NB4 (cell line): ENCODE measurements around the gene CELF6.
A peak's percentile ranks its signal among the peaks of the same experiment; 100 is the strongest.

Source experiments
- DNase-seq: peaks from one replicate; pipeline ENCODE4 v3.0.0; 2010; ENCODE audit warnings: low read depth
- H3K4me3 ChIP-seq: one replicate; pipeline ENCODE4 v1.5.1; 2011; ENCODE audit warnings: mild to moderate bottlenecking, low read depth, low read length, moderate library complexity
- CTCF ChIP-seq: IDR thresholded peaks from one replicate; pipeline ENCODE4 v1.5.1; 2012; ENCODE audit warnings: low read depth, low read length
- MAX ChIP-seq: IDR thresholded peaks from 2 replicates; pipeline ENCODE4 v1.6.1; 2011; ENCODE audit warnings: low read depth, low read length
- MYC ChIP-seq: IDR thresholded peaks from 2 replicates; pipeline ENCODE4 v1.6.1; 2011; ENCODE audit warnings: low read depth, low read length
- POLR2A ChIP-seq: IDR thresholded peaks from 2 replicates; pipeline ENCODE4 v1.6.1; 2011; ENCODE audit warnings: mild to moderate bottlenecking; ENCODE audit not compliant: insufficient read length; ENCODE audit errors: extremely low read depth

Gene CELF6

GRCh38 chr15:72342385-72342784, 22.4 kb upstream of the CELF6 start:
- DNase-seq: peak; percentile 58
- H3K4me3 ChIP-seq: no peak overlapping the region
- TF ChIP-seq CTCF (peak; percentile 38), MYC (no peak)

- no peak overlapping the region for H3K4me3 ChIP-seq
- no peak for TF ChIP-seq MAX
- DNase-seq: no peak
These were observed 21.4 kb upstream of the CELF6 start for GRCh38 chr15:72341361-72341760.

GRCh38 chr15:72340366-72340765, 20.4 kb upstream of the CELF6 start:
- TF ChIP-seq POLR2A (no peak), MAX (no peak), MYC (no peak), CTCF (no peak)
- DNase-seq: no peak
- no peak overlapping the region for H3K4me3 ChIP-seq

- H3K4me3 ChIP-seq: no peak overlapping the region
- no peak for TF ChIP-seq MAX
- no peak for TF ChIP-seq POLR2A
- no peak for TF ChIP-seq CTCF
- TF ChIP-seq MYC: no peak
- DNase-seq: peak; percentile 19
These were observed 19.8 kb upstream of the CELF6 start for GRCh38 chr15:72339777-72340177.

- DNase-seq: peak; percentile 39
- no peak overlapping the region for H3K4me3 ChIP-seq
- TF ChIP-seq MAX: no peak
- no peak for TF ChIP-seq MYC
- TF ChIP-seq POLR2A: no peak
- no peak for TF ChIP-seq CTCF
These were observed 18.8 kb upstream of the CELF6 start for GRCh38 chr15:72338617-72339321.

GRCh38 chr15:72338148-72338547, 18.2 kb upstream of the CELF6 start:
- no peak for DNase-seq
- no peak for TF ChIP-seq MYC
- TF ChIP-seq POLR2A: no peak
- TF ChIP-seq CTCF: no peak
- no peak for TF ChIP-seq MAX
- H3K4me3 ChIP-seq: no peak overlapping the region
